ENCODE data around the gene ADARB2. TPM values are rescaled to one million over a fixed set of nuclear protein-coding genes. Genes with fewer than 3 reads are reported as not detected.

The ADARB2 gene
- total and polyA plus RNA-seq, 2 experiments from 2014 or later = not detected

DNA sequence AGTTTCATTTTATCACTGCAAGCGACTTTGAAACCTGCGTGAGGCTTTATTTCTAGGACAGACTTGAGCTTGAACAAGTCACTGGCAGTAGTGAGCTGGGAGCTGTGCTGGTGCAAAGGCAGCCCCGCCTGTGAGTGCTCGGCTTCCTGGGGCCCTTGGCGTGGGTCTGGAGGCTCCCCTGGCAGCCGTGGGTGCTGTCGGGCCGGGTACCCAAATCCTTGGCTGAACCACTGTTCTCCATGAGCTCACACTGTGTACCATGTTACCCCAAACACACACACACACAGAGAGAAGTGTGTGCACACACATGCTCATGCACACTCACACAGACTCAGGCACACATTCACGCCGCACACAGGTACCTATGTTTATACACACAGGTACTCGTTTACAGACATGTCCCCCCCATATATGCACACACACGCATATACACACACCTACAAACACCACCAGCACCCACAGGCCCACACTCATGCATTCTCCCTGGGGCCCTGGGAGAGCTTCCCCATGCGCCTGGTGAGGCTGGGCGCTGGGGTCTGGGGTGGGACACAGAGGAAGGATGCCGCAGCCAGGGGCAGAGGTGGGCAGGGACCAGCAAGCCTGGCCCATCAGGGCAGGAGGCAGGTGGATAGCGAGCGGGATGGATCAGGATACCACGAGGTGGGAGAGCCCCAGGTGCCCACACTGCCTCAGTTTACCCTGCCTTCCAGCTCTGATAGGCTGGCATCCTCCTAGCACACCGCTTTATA, 158.8 kb downstream of the ADARB2 start:
- Histone ChIP-seq H3K79me2 (ENCODE audit: insufficient read depth) (no peaks in the 10 kb centered on the region), H4K20me1 (ENCODE audit: insufficient read depth) (no peaks in the 10 kb centered on the region), H3K4me2 (ENCODE audit: unreplicated experiment) (no peak overlapping the region), H3K36me3 (ENCODE audit: low read depth) (no peaks in the 10 kb centered on the region), H3F3A (ENCODE audit: insufficient read depth) (no peaks in the 10 kb centered on the region), H3K9me2 (ENCODE audit: insufficient read depth) (no peaks in the 10 kb centered on the region), H3K27ac (no peak overlapping the region), H3K4me3 (no peak overlapping the region), H3K9ac (no peak overlapping the region), H2AFZ (no peak overlapping the region), H3K4me1 (ENCODE audit: insufficient read depth) (no peaks in the 10 kb centered on the region), H3K27me3 (replicated peaks; ENCODE audit: insufficient read depth) (no peaks in the 10 kb centered on the region), H3K9me3 (ENCODE audit: low read depth) (no peaks in the 10 kb centered on the region)
- WGBS, 2 experiments (ENCODE audit: low coverage in 1 of 2, low lambda C conversion rate in 2 of 2, missing lambda C conversion rate in 2 of 2) = 50 to 61% methylated on average over 18 to 19 of the region's 19 CpGs
- in situ Hi-C loops (cut with MboI) = no loop called here
- no peak for DNase-seq
- no peak for TF ChIP-seq EZH2 (IDR thresholded peaks at IDR 0.05; ENCODE audit: insufficient read depth, poor library complexity, severe bottlenecking)
- TF ChIP-seq EZH2phosphoT487 (IDR thresholded peaks at IDR 0.05; ENCODE audit: insufficient read depth, low read depth) = no peak

DNA sequence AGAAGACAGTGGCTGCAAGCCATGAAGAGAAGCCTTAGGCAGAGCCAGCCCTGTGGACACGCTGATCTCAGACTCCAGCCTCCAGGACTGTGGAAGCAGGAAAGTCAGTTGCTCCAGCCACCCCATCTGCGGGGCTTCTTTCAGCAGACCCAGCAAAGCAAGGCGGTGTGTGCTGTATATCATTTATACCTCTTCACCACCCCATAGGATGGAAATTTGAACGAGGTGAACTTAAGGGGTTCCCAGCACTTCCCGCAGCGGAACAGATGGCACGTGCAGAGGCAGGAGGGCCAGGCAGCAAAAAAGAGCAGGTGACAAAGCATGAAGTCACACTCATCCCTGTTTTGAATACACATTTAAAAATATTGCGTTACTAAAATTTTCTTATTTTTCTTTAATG, 159.4 kb downstream of the ADARB2 start:
- no peaks in the 10 kb centered on the region for H3K4me1 ChIP-seq (ENCODE audit: insufficient read depth)
- WGBS, 2 experiments (ENCODE audit: low coverage in 1 of 2, low lambda C conversion rate in 2 of 2, missing lambda C conversion rate in 2 of 2) = 28 to 36% methylated on average over 8 of the region's 8 CpGs
- H3K4me2 ChIP-seq (ENCODE audit: unreplicated experiment) = no peak overlapping the region
- in situ Hi-C loops (cut with MboI) = no loop called here
- H3K9ac ChIP-seq = no peak overlapping the region
- no peaks in the 10 kb centered on the region for H3K27me3 ChIP-seq (replicated peaks; ENCODE audit: insufficient read depth)
- TF ChIP-seq EZH2phosphoT487 (IDR thresholded peaks at IDR 0.05; ENCODE audit: insufficient read depth, low read depth) (no peak), EZH2 (IDR thresholded peaks at IDR 0.05; ENCODE audit: insufficient read depth, poor library complexity, severe bottlenecking) (no peak)
- no peak overlapping the region for H2AFZ ChIP-seq
- DNase-seq = no peak
- no peaks in the 10 kb centered on the region for H3F3A ChIP-seq (ENCODE audit: insufficient read depth)
- no peaks in the 10 kb centered on the region for H3K9me2 ChIP-seq (ENCODE audit: insufficient read depth)
- no peaks in the 10 kb centered on the region for H3K36me3 ChIP-seq (ENCODE audit: low read depth)
- no peaks in the 10 kb centered on the region for H3K79me2 ChIP-seq (ENCODE audit: insufficient read depth)
- no peaks in the 10 kb centered on the region for H4K20me1 ChIP-seq (ENCODE audit: insufficient read depth)
- H3K27ac ChIP-seq = no peak overlapping the region
- no peaks in the 10 kb centered on the region for H3K9me3 ChIP-seq (ENCODE audit: low read depth)
- H3K4me3 ChIP-seq = no peak overlapping the region

DNA sequence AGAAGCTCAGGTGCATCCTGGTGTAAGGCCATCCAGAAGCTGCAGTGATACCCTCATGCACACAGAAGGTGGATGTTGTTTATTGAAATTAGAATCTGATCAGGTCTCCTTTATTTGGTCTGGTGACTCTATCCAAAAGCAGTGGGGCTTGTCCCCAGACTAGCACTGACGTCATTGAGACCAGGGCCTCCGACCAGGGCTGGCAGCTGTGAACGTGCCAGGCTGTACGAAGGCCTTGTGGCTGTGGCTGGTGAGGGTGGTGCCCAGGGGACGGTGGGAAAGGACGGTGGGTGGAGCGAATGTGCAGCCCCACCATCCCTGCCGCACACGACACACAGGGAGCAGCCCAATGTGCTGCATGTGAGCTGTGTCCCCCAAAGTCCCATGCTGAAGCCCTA, 160.0 kb downstream of the ADARB2 start:
- H3K36me3 ChIP-seq (ENCODE audit: low read depth) = no peaks in the 10 kb centered on the region
- no peaks in the 10 kb centered on the region for H3F3A ChIP-seq (ENCODE audit: insufficient read depth)
- H3K27ac ChIP-seq = no peak overlapping the region
- no peaks in the 10 kb centered on the region for H3K4me1 ChIP-seq (ENCODE audit: insufficient read depth)
- H3K4me2 ChIP-seq (ENCODE audit: unreplicated experiment) = no peak overlapping the region
- TF ChIP-seq EZH2 (IDR thresholded peaks at IDR 0.05; ENCODE audit: insufficient read depth, poor library complexity, severe bottlenecking) (no peak), EZH2phosphoT487 (IDR thresholded peaks at IDR 0.05; ENCODE audit: insufficient read depth, low read depth) (no peak)
- no peaks in the 10 kb centered on the region for H3K9me3 ChIP-seq (ENCODE audit: low read depth)
- H2AFZ ChIP-seq = no peak overlapping the region
- 50 to 51% methylated on average over 9 of the region's 9 CpGs for WGBS, 2 experiments (ENCODE audit: low coverage in 1 of 2, low lambda C conversion rate in 2 of 2, missing lambda C conversion rate in 2 of 2)
- H3K4me3 ChIP-seq = no peak overlapping the region
- in situ Hi-C loops (cut with MboI) = no loop called here
- no peaks in the 10 kb centered on the region for H4K20me1 ChIP-seq (ENCODE audit: insufficient read depth)
- no peaks in the 10 kb centered on the region for H3K27me3 ChIP-seq (replicated peaks; ENCODE audit: insufficient read depth)
- no peaks in the 10 kb centered on the region for H3K79me2 ChIP-seq (ENCODE audit: insufficient read depth)
- H3K9ac ChIP-seq = no peak overlapping the region
- no peak for DNase-seq
- no peaks in the 10 kb centered on the region for H3K9me2 ChIP-seq (ENCODE audit: insufficient read depth)

DNA sequence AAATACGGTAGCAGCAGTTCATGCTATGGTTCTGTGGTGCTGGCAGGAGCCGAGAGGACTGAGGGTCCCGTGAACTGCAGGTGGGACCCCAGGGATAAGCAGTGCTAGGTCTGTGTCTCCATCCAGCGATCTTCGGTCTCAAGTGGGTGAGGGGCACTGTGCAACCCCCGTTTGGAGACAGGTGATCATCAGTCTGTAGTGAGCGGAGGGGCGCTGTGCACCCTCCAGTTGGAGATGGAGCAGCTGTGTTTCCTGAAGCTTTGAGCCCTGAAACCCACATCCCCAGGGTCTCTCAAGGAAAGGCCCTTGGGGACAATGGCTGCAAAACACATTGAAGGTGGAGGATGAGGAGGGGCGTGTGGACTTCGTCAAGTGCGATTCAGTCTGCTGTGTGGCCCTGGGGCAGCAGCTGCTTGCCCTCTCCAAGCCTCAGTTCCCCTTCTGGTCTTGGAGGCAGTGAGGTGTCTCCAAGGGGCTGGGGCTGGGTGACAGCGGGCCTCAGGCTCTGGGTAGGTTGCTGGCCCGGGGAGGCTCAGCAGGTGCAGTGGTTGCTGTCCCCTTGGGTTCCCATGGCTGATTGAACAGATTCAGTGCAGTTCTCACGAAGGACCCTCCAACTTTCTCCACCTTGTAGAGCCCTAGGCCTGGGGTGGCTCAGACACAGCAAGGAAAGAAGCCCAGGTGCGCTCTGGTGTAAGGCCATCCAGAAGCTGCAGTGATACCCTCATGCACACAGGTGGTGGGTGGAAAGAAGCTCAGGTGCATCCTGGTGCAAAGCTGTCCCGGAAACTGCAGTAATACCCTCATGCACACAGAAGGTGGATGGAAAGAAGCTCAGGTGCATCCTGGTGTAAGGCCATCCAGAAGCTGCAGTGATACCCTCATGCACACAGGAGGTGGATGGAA, 160.6 kb downstream of the ADARB2 start:
- no peaks in the 10 kb centered on the region for H3K36me3 ChIP-seq (ENCODE audit: low read depth)
- no peak overlapping the region for H3K9ac ChIP-seq
- H3K9me3 ChIP-seq (ENCODE audit: low read depth) = no peaks in the 10 kb centered on the region
- H3F3A ChIP-seq (ENCODE audit: insufficient read depth) = no peaks in the 10 kb centered on the region
- H3K27me3 ChIP-seq (replicated peaks; ENCODE audit: insufficient read depth) = no peaks in the 10 kb centered on the region
- TF ChIP-seq EZH2 (IDR thresholded peaks at IDR 0.05; ENCODE audit: insufficient read depth, poor library complexity, severe bottlenecking) = no peak
- no peak for TF ChIP-seq EZH2phosphoT487 (IDR thresholded peaks at IDR 0.05; ENCODE audit: insufficient read depth, low read depth)
- no peaks in the 10 kb centered on the region for H3K4me1 ChIP-seq (ENCODE audit: insufficient read depth)
- H2AFZ ChIP-seq = no peak overlapping the region
- H3K79me2 ChIP-seq (ENCODE audit: insufficient read depth) = no peaks in the 10 kb centered on the region
- no peak overlapping the region for H3K4me2 ChIP-seq (ENCODE audit: unreplicated experiment)
- no peaks in the 10 kb centered on the region for H3K9me2 ChIP-seq (ENCODE audit: insufficient read depth)
- H3K27ac ChIP-seq = no peak overlapping the region
- no peak overlapping the region for H3K4me3 ChIP-seq
- no peaks in the 10 kb centered on the region for H4K20me1 ChIP-seq (ENCODE audit: insufficient read depth)
- 41 to 46% methylated on average over 16 of the region's 16 CpGs for WGBS, 2 experiments (ENCODE audit: low coverage in 1 of 2, low lambda C conversion rate in 2 of 2, missing lambda C conversion rate in 2 of 2)
- DNase-seq = no peak
- in situ Hi-C loops (cut with MboI) = no loop called here
